SU-DHL-6 (cell line): Measurements from ENCODE around the gene PARD6G.

Source experiments
- H2AFZ ChIP-seq: fragments of 200-600 bp; sonication (generic); 2 replicates; pipeline ENCODE4 v1.6.1; 2014; ENCODE audit warnings: low read depth, mild to moderate bottlenecking, moderate library complexity, mixed read lengths, antibody characterized with exemption, low read length; ENCODE audit not compliant: severe bottlenecking
- H3F3A ChIP-seq: fragments of 200-600 bp; shearing (Covaris generic); 2 replicates; pipeline ENCODE4 v1.6.0; 2016; ENCODE audit warnings: antibody characterized with exemption, mild to moderate bottlenecking; ENCODE audit not compliant: insufficient read depth
- H3K27ac ChIP-seq: fragments of 200-600 bp; sonication (generic); 2 replicates; pipeline ENCODE4 v1.5.1; 2016; ENCODE audit warnings: low read depth, mild to moderate bottlenecking, low read length, moderate library complexity, mixed read lengths
- H3K27me3 ChIP-seq: fragments of 200-600 bp; sonication (generic), shearing (Covaris generic); 2 replicates; pipeline ENCODE4 v1.6.0; 2014; ENCODE audit warnings: mild to moderate bottlenecking, low read length
- H3K36me3 ChIP-seq: fragments of 200-600 bp; sonication (generic); 2 replicates; pipeline ENCODE4 v1.6.1; 2014; ENCODE audit warnings: mild to moderate bottlenecking, low read length, mixed read lengths
- H3K4me2 ChIP-seq: fragments of 300-600, 200-600 bp; shearing (Covaris generic), sonication (generic); 2 replicates; pipeline ENCODE4 v1.6.0; 2014; ENCODE audit warnings: low read length, low read depth, mild to moderate bottlenecking; ENCODE audit not compliant: poor library complexity, severe bottlenecking
- H3K4me3 ChIP-seq: fragments of 200-600 bp; sonication (generic); 2 replicates; pipeline ENCODE4 v1.5.1; 2014; ENCODE audit warnings: antibody characterized with exemption, low read length, mild to moderate bottlenecking, mixed read lengths; ENCODE audit not compliant: insufficient read depth, poor library complexity, severe bottlenecking
- H3K79me2 ChIP-seq: fragments of 200-600 bp; sonication (generic); 2 replicates; pipeline ENCODE4 v1.6.1; 2014; ENCODE audit warnings: mild to moderate bottlenecking, low read length, moderate library complexity; ENCODE audit not compliant: insufficient read depth
- H3K9ac ChIP-seq: fragments of 200-600 bp; sonication (generic); 2 replicates; pipeline ENCODE4 v1.7.0; 2014; ENCODE audit warnings: mild to moderate bottlenecking, low read length
- H3K9me2 ChIP-seq: fragments of 200-600 bp; sonication (generic); replicated peaks from 2 replicates; pipeline ENCODE4 v1.6.1; 2014; ENCODE audit warnings: low read length; ENCODE audit not compliant: insufficient read depth
- H3K9me3 ChIP-seq: fragments of 200-600 bp; sonication (generic); 2 replicates; pipeline ENCODE4 v1.6.1; 2014; ENCODE audit warnings: low read length, mixed read lengths; ENCODE audit not compliant: insufficient read depth
- H4K20me1 ChIP-seq: fragments of 200-600 bp; sonication (generic); 2 replicates; pipeline ENCODE4 v1.6.1; 2014; ENCODE audit warnings: low read depth, mild to moderate bottlenecking, antibody characterized with exemption, low read length, moderate library complexity, mixed read lengths
- EZH2phosphoT487 ChIP-seq: fragments of 200-600 bp; sonication (generic), shearing (Covaris generic); conservative IDR thresholded peaks from 2 replicates; pipeline ENCODE4 v1.6.1; 2018; ENCODE audit warnings: mild to moderate bottlenecking, antibody characterized with exemption, low read length, moderate library complexity, mixed read lengths
- TF ChIP-seq, protein P1 (sequence below): fragments of 200-600 bp; sonication (generic); IDR thresholded peaks from one replicate; pipeline ENCODE4 v1.5.1; 2017; ENCODE audit warnings: antibody characterized with exemption, mild to moderate bottlenecking, low read length, moderate library complexity; ENCODE audit not compliant: insufficient read depth, poor library complexity, severe bottlenecking

The PARD6G gene

GRCh38 chr18:80163183-80163582, 84.1 kb downstream of the PARD6G start:
- TF ChIP-seq, protein P1, sequence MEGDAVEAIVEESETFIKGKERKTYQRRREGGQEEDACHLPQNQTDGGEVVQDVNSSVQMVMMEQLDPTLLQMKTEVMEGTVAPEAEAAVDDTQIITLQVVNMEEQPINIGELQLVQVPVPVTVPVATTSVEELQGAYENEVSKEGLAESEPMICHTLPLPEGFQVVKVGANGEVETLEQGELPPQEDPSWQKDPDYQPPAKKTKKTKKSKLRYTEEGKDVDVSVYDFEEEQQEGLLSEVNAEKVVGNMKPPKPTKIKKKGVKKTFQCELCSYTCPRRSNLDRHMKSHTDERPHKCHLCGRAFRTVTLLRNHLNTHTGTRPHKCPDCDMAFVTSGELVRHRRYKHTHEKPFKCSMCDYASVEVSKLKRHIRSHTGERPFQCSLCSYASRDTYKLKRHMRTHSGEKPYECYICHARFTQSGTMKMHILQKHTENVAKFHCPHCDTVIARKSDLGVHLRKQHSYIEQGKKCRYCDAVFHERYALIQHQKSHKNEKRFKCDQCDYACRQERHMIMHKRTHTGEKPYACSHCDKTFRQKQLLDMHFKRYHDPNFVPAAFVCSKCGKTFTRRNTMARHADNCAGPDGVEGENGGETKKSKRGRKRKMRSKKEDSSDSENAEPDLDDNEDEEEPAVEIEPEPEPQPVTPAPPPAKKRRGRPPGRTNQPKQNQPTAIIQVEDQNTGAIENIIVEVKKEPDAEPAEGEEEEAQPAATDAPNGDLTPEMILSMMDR = no peak
- no peak for TF ChIP-seq EZH2phosphoT487
- Histone ChIP-seq H3F3A (no peaks in the 10 kb centered on the region), H3K79me2 (no peaks in the 10 kb centered on the region), H3K9me3 (peaks cover 8% of the 10 kb centered on the region; the same call in 1 of the 2 replicates), H2AFZ (no peak overlapping the region), H3K27ac (no peak overlapping the region), H3K4me2 (no peak overlapping the region), H4K20me1 (no peaks in the 10 kb centered on the region), H3K9ac (no peak overlapping the region), H3K9me2 (no peaks in the 10 kb centered on the region), H3K36me3 (no peaks in the 10 kb centered on the region), H3K4me3 (no peak overlapping the region), H3K27me3 (no peaks in the 10 kb centered on the region)

GRCh38 chr18:80161781-80162417, 85.4 kb downstream of the PARD6G start:
- TF ChIP-seq, protein P1 = no peak
- TF ChIP-seq EZH2phosphoT487 = no peak
- no peaks in the 10 kb centered on the region for H3K27me3 ChIP-seq
- H3K9me3 ChIP-seq = peaks cover 8% of the 10 kb centered on the region; the same call in 1 of the 2 replicates
- no peaks in the 10 kb centered on the region for H3K79me2 ChIP-seq
- no peak overlapping the region for H2AFZ ChIP-seq
- no peak overlapping the region for H3K4me2 ChIP-seq
- no peaks in the 10 kb centered on the region for H3K9me2 ChIP-seq
- H3K9ac ChIP-seq = no peak overlapping the region
- H4K20me1 ChIP-seq = no peaks in the 10 kb centered on the region
- no peaks in the 10 kb centered on the region for H3F3A ChIP-seq
- H3K36me3 ChIP-seq = no peaks in the 10 kb centered on the region
- H3K27ac ChIP-seq = no peak overlapping the region
- H3K4me3 ChIP-seq = no peak overlapping the region

GRCh38 chr18:80159713-80160636, 87.3 kb downstream of the PARD6G start:
- H3K27ac ChIP-seq = no peak overlapping the region
- H3K9ac ChIP-seq = no peak overlapping the region
- no peaks in the 10 kb centered on the region for H3K9me2 ChIP-seq
- no peak overlapping the region for H3K4me3 ChIP-seq
- peaks cover 8% of the 10 kb centered on the region; the same call in 1 of the 2 replicates for H3K9me3 ChIP-seq
- no peak overlapping the region for H3K4me2 ChIP-seq
- no peaks in the 10 kb centered on the region for H3K27me3 ChIP-seq
- no peaks in the 10 kb centered on the region for H3K79me2 ChIP-seq
- no peaks in the 10 kb centered on the region for H4K20me1 ChIP-seq
- TF ChIP-seq, protein P1 = no peak
- no peak for TF ChIP-seq EZH2phosphoT487
- no peaks in the 10 kb centered on the region for H3F3A ChIP-seq
- H2AFZ ChIP-seq = no peak overlapping the region
- H3K36me3 ChIP-seq = no peaks in the 10 kb centered on the region
